ENCODE measurements around the gene KRTAP10-1. TPM values are rescaled to one million over a fixed set of nuclear protein-coding genes. Genes with fewer than 3 reads are reported as not detected.

Gene KRTAP10-1
- total RNA-seq, 1 experiment from 2014 or later, result not detected

DNA sequence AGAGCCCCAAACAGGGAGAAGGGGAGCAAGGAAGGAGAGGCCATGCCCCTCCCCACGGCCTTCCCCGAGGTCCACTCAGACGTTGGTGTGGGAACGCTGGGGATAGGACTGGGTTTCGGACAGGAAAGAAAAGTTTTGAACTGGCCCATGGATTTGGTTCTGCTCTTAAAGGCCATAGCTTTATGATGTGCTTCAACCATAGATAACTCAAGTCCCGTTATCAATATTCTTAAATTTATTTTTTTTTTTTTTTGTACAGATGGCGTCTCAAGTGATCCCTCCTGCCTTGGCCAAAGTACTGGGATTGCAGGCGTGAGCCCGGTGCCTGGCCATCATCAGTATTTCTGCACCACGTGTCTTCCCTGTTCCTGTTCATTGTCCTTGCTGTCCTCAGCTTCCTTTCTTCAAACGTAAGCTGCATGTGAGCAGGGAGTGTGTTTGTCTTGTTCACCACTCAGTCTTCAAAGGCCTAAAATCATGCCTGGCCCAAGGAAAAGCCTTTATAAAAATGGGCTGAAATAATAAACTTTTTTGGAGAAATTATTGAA is 820 bp upstream of the KRTAP10-1 start:
- H3K27me3 ChIP-seq (ENCODE audit: insufficient read depth, low read length), result no peaks in the 10 kb centered on the region
- H2BK12ac ChIP-seq (ENCODE audit: insufficient read length, low read depth, low read length), result no peak overlapping the region
- H3K4me1 ChIP-seq (ENCODE audit: insufficient read depth, low read length), result no peaks in the 10 kb centered on the region
- no peaks in the 10 kb centered on the region for H4K20me1 ChIP-seq (ENCODE audit: control insufficient read depth, insufficient read depth, insufficient read length)
- peaks cover 0 to 5% (median 0%) of the 10 kb centered on the region in 3 experiments; a peak in 1 of 7 replicates for H3K36me3 Mint-ChIP-seq (ENCODE audit: insufficient read depth in 1 of 3, low read depth in 3 of 3)
- TF ChIP-seq, protein P1, sequence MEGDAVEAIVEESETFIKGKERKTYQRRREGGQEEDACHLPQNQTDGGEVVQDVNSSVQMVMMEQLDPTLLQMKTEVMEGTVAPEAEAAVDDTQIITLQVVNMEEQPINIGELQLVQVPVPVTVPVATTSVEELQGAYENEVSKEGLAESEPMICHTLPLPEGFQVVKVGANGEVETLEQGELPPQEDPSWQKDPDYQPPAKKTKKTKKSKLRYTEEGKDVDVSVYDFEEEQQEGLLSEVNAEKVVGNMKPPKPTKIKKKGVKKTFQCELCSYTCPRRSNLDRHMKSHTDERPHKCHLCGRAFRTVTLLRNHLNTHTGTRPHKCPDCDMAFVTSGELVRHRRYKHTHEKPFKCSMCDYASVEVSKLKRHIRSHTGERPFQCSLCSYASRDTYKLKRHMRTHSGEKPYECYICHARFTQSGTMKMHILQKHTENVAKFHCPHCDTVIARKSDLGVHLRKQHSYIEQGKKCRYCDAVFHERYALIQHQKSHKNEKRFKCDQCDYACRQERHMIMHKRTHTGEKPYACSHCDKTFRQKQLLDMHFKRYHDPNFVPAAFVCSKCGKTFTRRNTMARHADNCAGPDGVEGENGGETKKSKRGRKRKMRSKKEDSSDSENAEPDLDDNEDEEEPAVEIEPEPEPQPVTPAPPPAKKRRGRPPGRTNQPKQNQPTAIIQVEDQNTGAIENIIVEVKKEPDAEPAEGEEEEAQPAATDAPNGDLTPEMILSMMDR (conservative IDR thresholded peaks at IDR 0.05), result no peak
- H2BK20ac ChIP-seq (ENCODE audit: low read depth, low read length, poor library complexity, severe bottlenecking), result no peak overlapping the region
- H3T11ph ChIP-seq (ENCODE audit: low read length), result no peak overlapping the region
- no CpG with 5 or more reads among the region's 11 CpGs for WGBS (ENCODE audit: extremely low coverage, insufficient read length, low lambda C conversion rate)
- peaks cover 3 to 8% of the 10 kb centered on the region in 2 experiments; a peak in 2 of 5 replicates for H3K9me3 Mint-ChIP-seq
- H3K4me3 Mint-ChIP-seq, result no peak overlapping the region
- H3K14ac ChIP-seq (ENCODE audit: insufficient read depth, low read length), result no peak overlapping the region
- no peak overlapping the region for H3K27ac ChIP-seq (ENCODE audit: insufficient read length, low read depth, low read length)
- no peak overlapping the region for H3K4ac ChIP-seq (ENCODE audit: low read depth, low read length)
- H2BK15ac ChIP-seq (ENCODE audit: low read depth, low read length), result no peak overlapping the region
- DNase-seq, result no peak
- no peak overlapping the region for H3K23ac ChIP-seq (ENCODE audit: insufficient read length, low read depth, low read length)
- H3K9ac ChIP-seq (ENCODE audit: extremely low read depth, insufficient read length, low read length), result no peak overlapping the region
- no peak overlapping the region for H3K18ac ChIP-seq (ENCODE audit: insufficient read length, low read depth, low read length)
- H4K8ac ChIP-seq (replicated peaks; ENCODE audit: insufficient read length, low read depth, low read length), result no peak overlapping the region
- no peak overlapping the region; a peak in 1 of 7 replicates for H3K27ac Mint-ChIP-seq
- no peaks in the 10 kb centered on the region for H3K9me3 ChIP-seq (ENCODE audit: control insufficient read depth, low read depth, low read length)
- no peak overlapping the region for H4K91ac ChIP-seq (ENCODE audit: insufficient read length, low read depth, low read length)
- no peak overlapping the region for H2AFZ ChIP-seq (ENCODE audit: low read length)
- H3K56ac ChIP-seq (ENCODE audit: insufficient read length, low read depth, low read length), result no peak overlapping the region
- no peaks in the 10 kb centered on the region for H3K79me2 ChIP-seq (ENCODE audit: insufficient read depth, low read length)
- peaks cover 0 to 3% of the 10 kb centered on the region in 2 experiments; a peak in 1 of 4 replicates for H3K4me1 Mint-ChIP-seq
- no peak overlapping the region for H2BK120ac ChIP-seq (ENCODE audit: low read depth, low read length, poor library complexity, severe bottlenecking)
- no peak overlapping the region for H3K4me2 ChIP-seq (ENCODE audit: insufficient read depth, insufficient read length, low read length)
- no peak overlapping the region for H2AK5ac ChIP-seq (ENCODE audit: insufficient read length, low read length)
- H2BK5ac ChIP-seq (ENCODE audit: insufficient read length, low read length), result no peak overlapping the region
- no peaks in the 10 kb centered on the region for H3K23me2 ChIP-seq (ENCODE audit: insufficient read length, low read depth, low read length, poor library complexity, severe bottlenecking)
- no peaks in the 10 kb centered on the region for H3K79me1 ChIP-seq (ENCODE audit: insufficient read depth, low read depth, low read length, poor library complexity, severe bottlenecking)
- H3K27me3 Mint-ChIP-seq (ENCODE audit: low read depth), result no peaks in the 10 kb centered on the region; the same call in 1 of the 2 replicates
- H4K5ac ChIP-seq (ENCODE audit: insufficient read length, low read depth, low read length), result no peak overlapping the region
